Kidney tubule cell (primary cell): ENCODE results near the gene GTF2A1L.
"Not testable (repeated sequence)": the region's sequence is repeated elsewhere in the genome, so short reads cannot be mapped to it uniquely, and the experiment has no call there.

Experiments
- DNase-seq: peaks from one replicate; pipeline ENCODE4 v3.0.0-alpha.2; 2018; ENCODE audit warnings: low spot score

GTF2A1L gene, protein sequence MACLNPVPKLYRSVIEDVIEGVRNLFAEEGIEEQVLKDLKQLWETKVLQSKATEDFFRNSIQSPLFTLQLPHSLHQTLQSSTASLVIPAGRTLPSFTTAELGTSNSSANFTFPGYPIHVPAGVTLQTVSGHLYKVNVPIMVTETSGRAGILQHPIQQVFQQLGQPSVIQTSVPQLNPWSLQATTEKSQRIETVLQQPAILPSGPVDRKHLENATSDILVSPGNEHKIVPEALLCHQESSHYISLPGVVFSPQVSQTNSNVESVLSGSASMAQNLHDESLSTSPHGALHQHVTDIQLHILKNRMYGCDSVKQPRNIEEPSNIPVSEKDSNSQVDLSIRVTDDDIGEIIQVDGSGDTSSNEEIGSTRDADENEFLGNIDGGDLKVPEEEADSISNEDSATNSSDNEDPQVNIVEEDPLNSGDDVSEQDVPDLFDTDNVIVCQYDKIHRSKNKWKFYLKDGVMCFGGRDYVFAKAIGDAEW

DNA sequence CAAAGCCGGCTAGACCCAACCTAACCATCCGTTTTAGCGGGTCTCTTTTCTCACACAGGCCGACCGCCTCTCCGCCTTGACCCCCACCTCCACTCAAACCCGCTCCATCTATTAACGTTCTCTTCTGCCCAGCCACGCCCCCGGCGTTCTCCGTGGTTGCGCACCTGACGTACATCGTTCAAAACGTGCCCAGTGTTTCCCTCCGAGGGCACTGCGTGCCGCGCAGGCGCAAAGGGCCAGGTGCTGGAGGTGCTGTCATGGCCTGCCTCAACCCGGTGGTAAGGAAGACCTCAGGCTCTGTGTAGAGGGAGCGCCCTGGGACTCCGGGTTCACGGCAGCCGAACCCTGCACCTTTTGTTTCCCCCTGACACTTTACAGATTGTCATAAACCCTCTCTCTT, at the start of gene GTF2A1L:
Gene GTF2A1L (plus strand): TSS at position 239 of the 400 bp plus-strand sequence. CDS start 19 bp downstream, at position 258.
- DNase-seq = no peak

DNA sequence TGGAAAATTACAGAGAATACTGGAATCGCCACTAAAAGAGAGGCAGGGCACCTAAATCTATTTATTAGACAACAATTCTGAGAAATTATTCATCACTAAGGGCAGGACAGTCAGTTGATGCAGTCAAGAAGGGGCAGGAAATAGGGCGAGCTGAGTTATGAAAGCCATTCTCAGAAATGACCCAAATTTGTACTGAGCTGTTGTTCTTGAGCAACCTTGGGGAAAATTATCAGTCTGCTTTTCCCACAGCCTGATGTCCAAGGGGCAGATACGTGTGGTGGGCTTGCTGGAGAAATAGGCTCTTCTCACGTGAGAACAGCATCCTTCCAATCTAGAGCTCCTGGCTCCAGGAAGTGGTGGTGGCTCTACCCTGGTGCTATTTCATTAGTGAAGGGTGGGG, 49.1 kb upstream of the GTF2A1L start:
- no peak for DNase-seq

- DNase-seq = no peak
Measured at GRCh38 chr2:48569433-48569832, 48.2 kb upstream of the GTF2A1L start.

DNA sequence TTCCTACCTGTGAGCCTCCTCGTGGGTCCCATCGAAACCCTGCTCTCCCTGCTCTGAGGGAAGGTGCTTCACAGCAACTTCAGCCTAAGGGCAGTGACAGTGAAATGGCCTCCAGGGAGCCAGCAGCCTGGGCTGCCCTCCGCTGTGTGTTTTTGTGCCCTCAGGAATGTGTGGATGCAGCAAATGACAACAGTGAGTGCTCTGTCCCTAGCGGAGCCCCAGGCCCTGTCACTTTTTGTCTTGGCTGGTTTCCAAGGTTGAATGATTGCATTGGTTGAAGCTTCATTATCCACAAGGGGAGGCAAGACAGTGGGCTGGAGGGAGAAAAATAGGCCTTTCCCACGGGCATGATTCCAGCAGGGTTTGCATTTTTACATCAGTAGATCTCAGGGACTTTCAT, 44.8 kb upstream of the GTF2A1L start:
- DNase-seq = no peak

GRCh38 chr2:48574353-48575287, 43.0 kb upstream of the GTF2A1L start:
- no peak for DNase-seq

DNA sequence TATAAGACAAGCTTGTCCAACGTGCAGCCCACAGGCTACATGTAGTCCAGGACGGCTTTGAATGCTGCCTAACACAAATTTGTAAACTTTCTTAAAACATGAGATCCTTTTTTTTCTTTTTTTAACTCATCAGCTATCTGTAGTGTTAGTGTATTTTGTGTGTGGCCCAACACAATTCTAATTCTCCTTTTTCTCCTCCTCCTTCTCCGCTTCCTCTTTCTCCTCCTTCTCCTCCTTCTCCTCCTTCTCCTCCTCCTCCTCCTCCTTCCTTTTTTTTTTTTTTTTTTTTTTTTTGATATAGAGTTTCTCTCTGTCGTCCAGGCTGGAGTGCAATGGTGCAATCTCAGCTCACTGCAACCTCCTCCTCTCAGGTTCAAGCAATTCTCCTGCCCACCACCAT, 39.3 kb upstream of the GTF2A1L start:
- no peak for DNase-seq

- no peak for DNase-seq
Measured at GRCh38 chr2:48583961-48584360, 33.7 kb upstream of the GTF2A1L start.

DNA sequence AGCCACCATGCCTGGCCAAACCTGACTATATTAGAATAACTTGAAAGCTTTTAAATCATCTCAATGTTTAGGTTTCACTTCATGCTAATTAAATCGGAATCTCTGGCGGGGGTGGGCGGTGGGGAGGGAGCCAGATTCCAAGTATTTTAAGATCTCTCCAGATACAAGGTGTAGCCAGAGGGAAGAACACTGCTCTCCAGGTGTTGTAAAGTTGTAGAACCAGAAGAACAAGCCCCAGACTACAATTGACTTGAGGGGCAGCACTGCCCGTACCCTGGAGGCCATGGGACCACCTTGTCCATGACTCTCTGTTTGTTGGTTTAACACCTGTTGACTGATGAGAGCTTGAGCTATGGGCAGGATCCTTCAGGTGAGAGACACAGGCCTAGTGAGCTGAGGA, 33.1 kb upstream of the GTF2A1L start:
- DNase-seq = no peak

GRCh38 chr2:48586433-48586832, 31.2 kb upstream of the GTF2A1L start:
- DNase-seq = no peak

DNA sequence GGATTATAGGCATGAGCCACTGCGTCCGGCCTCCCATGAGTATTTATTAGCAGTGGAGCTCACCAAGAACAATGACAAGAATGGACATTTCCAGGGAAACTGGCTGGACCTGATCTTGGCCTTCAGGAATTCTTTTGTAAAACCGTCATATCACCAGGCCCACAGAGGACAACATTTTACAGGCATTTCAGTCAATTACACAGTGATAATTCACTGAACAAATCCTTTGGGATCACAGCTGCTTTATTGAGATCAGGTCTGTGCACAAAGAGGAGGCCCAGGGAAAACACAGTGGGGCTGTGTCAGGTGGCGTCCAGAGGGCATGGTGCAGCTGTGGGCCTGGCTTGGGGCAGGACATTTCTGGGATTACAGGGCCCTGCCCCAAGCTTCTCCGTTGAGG, 30.1 kb upstream of the GTF2A1L start:
- no peak for DNase-seq

DNA sequence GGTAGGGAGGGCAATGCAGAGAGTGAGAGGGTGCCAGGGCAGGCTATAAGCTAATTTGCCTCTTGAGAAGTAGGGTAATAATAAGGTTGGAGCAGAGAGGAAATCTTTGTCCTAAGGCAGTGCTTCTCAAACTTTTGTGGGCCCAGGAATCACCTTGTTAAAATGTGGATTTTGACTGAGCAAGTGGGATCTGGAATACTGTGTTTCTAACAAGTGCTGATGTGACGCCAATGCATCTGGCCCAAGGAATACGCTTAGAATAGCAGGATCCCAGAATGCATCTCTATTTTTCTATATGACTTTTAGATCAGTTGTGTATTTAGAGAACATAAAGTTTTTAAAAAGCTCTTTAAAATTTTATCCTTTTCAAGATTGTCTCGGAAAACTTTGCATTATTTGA, 29.7 kb upstream of the GTF2A1L start:
- DNase-seq = no peak

DNA sequence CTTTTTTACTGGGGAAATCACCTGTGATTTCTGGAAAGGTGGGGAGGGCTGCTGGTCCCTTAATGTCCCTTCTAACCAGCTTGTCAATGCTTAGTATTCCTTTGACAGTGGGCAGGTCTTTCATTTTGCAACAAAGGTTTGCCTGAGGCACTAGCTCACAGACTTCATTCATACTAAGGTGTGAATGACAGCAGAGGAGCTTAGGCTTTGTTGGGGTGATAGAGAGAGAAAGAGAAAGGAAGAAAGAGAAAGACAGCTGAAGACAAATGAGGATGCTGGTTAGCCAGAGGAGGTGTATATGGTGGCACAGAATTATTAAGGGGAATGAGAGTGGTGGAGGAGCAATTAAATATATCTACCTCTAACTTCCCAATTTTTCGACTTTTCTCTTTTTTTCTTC, 28.9 kb upstream of the GTF2A1L start:
- DNase-seq = no peak

DNA sequence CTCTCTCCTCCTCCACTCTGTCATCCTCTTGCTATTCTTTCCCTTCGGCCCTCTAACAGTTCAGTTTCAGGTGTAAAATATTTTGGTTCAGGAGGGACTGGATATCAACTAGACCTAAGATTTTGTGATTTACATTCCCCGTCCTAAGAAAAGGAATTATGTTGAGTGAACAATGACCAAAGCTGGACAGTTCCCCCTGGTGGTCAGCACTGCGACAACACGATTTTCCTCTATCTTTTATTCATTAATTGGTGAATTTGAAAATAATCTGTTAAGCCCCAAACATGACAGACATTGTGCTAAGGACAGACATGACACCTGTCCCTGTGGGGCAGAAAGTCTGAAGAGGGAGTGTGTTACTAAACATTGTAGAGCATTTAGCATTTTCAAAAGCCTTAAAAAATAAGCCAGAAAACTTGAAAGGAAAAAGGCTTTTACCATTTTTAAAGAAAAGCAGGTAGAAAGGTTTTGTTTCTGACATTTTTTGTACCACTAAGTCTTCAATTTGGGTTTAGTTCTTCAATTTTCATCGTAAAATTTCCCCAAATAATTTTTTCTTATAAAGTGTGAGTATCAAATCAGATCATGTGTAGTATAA, 28.4 kb upstream of the GTF2A1L start:
- peak; percentile 49 for DNase-seq

DNA sequence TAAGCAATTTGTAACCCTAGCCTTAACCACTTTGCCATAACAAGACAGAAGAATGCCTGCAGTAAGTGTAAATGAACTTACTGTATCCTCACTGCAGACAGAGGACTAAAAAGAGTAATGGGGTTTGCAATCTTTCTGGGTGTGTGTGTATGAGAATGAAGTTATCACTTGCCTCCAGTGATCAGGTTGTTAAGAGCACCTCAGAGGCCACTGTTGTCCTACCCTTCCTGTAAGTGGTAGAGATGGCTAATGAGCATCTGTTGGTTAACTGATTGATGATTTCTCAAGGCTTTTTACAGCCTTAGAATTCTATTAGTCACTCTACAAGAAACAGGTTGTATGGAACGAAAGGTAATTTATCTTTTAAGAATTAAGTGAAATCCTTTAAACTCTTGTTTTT, 27.6 kb upstream of the GTF2A1L start:
- DNase-seq = no peak

DNA sequence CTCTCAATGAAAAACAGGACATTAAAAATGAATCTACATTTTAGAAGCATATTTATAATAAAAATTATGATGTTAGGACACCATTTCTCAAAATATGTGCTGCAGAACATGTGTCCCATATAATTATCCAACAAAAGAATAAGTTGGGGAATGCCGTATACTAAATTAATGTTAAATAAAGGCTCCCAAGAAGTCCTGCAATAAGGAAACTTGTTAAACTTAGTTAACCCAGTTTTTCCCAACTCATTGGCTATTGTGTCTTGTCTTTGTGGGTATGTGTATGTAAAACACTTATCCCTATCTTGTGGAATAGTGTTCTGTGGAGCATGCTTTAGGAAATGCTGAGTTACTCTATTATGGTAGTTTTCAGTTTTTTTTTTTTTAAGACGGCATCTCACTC, 25.6 kb upstream of the GTF2A1L start:
- DNase-seq = no peak

GRCh38 chr2:48596751-48597150, 20.9 kb upstream of the GTF2A1L start:
- not testable (repeated sequence) for DNase-seq

GRCh38 chr2:48597492-48597891, 20.2 kb upstream of the GTF2A1L start:
- no peak for DNase-seq

DNA sequence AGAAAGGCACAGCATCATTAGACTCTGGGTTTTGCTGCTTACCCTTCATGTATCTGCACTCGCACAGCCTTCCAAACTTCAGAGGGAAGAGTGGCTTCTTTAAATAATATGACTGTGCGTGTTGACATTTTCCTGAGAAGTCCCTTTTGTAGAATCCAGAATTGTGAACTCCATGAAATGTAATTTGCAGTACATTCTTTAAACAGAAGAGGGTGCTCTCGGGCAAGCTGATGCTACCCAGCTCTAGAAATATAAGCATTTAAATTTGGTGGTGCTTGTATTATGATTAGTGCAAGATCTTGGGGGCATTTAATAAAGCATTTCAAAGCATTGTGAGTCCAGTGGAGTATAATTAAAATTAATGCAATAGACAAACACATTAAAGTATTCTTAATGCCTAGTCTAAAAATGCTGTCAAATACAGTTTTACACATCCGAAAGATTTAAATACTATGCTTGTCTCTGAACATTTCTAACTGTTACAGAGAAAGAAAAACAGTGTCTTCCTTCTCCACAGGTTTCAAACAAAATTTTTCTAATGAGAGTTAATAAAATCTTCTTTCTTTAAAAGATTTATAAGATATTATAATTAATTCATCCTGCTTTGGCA, 17.3 kb upstream of the GTF2A1L start:
- DNase-seq = peak; percentile 62

DNA sequence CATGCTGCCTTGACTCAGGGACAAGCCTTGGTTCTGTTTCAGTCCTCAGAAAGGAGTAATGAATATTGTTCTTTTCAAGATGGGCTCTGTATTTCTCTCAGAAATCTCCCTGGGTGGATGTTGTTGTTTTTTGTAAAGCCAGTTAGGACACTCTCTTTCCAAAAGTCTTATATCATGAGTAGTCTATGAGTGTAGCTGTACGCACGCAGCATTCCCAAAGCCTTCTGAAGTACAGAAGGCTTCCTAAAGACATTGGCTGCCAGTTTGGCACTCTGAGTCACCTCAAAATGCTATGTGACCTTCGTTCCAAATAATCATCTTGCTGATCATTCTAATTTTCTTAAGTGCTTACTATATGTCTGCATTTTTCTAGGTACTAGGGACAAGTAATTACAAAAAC, 16.7 kb upstream of the GTF2A1L start:
- no peak for DNase-seq

GRCh38 chr2:48601349-48601748, 16.3 kb upstream of the GTF2A1L start:
- peak; percentile 33 for DNase-seq

- DNase-seq = no peak
Measured at GRCh38 chr2:48605482-48606175, 12.0 kb upstream of the GTF2A1L start.
